GM19397 (cell line): Measurements from ENCODE around the gene HEY2.
"Not testable (repeated sequence)": the region's sequence is repeated elsewhere in the genome, so short reads cannot be mapped to it uniquely, and the experiment has no call there.

Experiments
- ATAC-seq: cut with Tn5 transposase; IDR thresholded peaks from one replicate; pipeline ENCODE4 v1.9.1; 2021; ENCODE audit warnings: mild to moderate bottlenecking, moderate library complexity; ENCODE audit not compliant: unreplicated experiment

HEY2 gene

DNA sequence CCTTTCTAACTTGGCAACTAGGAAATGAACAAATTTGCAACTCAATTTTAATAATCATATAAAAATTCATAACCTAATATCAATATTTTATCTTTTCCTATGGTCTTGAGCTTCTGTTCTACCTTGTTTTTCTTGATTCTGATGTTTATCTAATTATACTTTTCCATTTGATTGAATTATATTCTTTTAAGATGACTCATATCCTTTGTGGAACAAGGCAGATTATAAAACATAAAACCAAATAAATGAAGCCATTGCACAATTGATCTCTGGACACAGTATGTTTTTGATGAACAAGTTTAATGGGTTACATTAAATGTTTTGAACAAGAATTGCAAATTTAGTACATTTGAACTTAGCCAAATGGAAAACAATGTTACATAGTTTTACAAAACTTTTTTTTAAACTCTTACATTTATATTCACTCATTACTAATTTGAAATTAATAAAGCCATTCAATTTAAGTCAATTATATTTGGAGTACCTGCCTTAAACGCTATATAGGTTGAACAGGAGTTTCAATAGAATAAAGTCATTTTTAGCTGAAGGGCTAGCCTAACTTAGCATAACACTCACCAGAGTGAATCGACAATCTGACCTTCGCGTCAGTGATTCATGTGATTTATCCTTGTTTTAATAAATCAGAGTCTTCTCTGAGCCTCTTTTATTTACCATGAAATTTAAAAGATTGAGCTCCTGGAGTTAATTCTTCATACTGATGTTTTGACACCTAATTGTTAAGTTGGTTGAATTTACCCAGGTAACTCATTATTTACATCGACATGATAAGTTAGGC is 45.1 kb downstream of the HEY2 start:
- ATAC-seq, result no peak

DNA sequence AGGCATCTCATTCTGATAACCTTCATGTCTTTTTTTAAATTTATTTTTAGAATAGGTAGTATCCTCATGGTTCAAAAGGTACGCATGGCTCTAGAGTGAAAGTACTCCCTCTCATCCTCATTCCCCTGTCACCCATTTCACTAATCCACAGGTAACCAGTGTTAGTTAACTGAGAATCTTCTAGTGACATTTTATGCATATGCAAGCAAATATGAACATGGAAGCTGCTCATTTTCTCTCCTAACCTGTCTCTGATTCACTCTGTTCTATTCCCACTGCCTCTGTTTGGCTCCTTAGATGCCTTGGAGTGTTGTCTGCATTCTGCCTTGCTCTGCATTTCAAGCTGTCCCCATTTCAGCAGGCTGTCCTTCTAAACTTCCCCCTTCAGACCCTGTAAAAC is 45.9 kb downstream of the HEY2 start:
- no peak for ATAC-seq

DNA sequence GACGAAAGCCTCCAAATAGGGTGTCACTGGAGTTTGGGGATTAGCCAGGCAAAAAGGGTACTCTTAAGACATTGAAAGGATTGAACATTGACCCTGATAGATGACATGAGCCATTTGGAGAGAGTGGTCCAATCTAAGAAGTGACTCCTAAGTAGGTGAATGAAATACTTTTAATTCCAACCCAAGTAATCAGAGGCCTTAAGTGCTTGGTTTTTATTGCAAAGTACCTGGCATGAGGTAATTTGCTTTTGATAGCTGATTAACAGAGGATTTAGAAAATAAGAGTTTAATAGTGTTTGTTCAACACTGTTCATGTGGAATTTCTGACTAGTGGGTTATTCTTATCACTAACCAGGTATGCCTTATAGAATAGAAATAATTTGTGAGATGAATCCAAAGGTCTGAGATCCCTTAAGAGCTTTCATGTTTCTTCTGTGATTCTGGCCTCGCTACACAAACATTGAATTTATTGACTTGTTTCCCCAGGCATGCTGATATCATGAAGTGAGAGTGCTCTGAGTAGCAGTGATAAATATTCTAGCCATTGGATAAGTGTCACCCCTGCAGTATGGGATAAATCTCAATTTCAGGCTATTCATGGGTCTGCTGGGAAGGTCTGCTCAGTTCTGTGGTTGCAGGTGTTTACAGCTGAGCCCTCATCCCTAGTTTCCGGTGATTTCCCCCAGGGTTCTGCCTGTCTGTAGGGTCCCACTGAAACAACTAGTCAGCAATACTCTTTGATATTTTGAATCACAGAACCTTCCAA is 47.9 kb downstream of the HEY2 start:
- no peak for ATAC-seq

- no peak for ATAC-seq
Observed at GRCh38 chr6:125797886-125798444, 48.5 kb downstream of the HEY2 start.

DNA sequence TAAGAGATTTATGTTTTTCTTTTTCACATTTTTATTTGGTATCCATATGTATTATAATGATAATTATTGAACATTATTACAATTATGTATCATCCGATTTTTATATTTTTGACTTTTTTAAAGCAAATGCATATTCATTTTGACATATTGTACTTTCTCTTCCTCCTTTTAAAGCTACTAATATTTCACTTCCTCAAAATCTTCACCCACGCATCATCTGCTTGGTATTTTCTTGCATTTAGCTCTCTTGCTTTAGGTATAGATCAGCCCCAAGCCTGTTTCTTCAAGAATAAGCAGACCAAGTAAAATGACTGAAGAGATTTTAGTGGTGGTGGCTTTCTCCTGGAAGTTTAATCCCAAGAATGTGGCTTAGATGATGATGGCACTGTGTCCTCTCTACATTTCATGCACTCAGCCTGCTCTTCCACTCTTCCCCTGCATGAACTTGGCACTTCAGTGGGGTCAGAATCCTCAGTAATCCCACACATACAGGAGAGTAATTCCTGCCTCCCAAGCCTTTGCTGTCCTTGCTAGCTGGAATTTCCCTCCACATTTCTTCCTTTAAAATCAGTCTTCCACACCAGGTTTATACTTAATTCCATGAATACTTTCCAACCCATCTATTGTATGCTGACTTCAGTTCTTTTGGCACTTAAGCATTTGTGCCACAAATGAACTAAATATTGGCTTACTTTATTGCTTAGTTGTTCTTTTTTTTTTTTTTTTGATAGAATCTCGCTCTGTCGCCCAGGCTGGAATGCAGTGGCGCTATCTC is 49.5 kb downstream of the HEY2 start:
- ATAC-seq, result peak; percentile 72

DNA sequence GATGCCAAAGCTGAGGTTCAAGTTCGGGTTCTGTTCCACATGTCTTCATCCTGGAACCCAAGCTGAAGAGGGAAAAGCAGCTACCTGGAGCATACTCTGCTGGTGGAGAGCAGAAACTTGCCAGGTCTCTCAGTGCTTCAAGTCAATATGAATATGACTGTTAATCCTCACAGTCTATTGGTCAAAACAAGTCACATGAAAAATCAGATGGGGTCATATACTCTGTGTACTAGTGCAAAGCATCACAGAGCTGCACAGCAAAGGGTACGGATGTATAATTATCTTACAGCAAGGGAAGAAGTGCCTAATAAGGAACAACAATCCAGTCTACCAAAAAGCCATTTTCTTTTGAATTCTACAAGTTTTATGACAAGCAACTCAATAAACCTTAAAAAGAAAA is 53.0 kb downstream of the HEY2 start:
- no peak for ATAC-seq

DNA sequence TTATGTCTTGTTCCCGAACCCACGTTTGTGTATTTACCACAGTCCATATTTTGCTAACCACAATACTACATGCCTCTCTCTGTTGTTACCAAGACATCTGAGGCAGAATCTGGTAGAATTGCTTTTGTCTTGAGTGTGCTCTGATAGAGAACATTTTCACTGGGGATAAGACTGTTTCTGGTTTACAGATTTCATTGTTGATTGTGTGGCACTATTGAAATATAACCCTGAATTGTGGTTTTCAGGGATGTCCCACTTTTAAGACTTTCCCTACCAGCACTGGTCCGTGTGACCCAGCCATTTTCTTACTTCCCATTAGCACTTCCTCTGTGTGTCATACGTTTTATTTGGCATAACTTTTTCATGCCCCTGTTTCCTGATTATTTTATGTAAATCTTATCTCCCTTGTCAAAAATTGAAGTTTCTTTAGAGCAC is 53.5 kb downstream of the HEY2 start:
- ATAC-seq, result no peak

GRCh38 chr6:125804264-125804663 is 54.8 kb downstream of the HEY2 start:
- peak; percentile 34 for ATAC-seq

- ATAC-seq, result not testable (repeated sequence)
Observed at GRCh38 chr6:125804866-125805425, 55.5 kb downstream of the HEY2 start.

- no peak for ATAC-seq
Observed at GRCh38 chr6:125806813-125807212, 57.4 kb downstream of the HEY2 start.

DNA sequence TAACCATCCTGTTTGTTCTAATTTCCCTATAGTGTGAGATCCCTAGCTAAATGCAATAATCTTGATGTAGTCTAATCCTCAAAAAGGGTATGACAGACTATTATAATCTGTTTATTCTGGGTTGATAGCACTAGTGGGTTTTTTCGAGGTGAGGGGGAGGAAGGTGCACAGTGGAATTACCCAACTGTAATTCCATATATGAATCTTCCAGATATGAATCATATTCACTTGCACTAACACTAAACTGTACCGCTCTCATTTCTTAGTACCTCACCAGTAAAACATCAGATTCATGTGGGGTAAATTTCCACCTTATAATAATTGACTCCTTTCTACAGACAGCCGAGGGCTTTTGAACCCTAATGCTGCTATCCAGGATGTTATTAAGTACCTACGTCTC is 57.9 kb downstream of the HEY2 start:
- peak; percentile 29 for ATAC-seq

DNA sequence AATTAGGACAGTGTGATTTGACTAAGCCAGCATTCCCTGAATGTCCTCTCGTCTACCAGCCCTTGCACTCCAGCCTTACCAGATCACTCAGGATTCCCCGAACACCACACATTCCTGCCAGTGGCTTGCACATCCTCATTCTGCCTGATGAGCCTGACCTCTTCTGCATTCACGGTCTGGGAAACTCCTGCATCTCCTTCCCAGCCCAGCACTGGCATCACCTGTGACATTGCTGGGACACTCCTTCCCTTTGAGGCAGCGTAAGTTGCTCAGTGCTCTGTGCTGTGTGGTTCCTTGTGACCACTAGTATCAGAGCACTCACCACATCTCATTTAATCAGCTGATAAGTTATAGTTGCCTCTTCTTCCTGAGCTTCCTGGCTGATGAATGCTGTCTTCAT is 58.6 kb downstream of the HEY2 start:
- ATAC-seq, result no peak

- no peak for ATAC-seq
Observed at GRCh38 chr6:125808591-125808990, 59.2 kb downstream of the HEY2 start.

- ATAC-seq, result no peak
Observed at GRCh38 chr6:125809570-125810170, 60.2 kb downstream of the HEY2 start.

GRCh38 chr6:125810445-125810844 is 61.0 kb downstream of the HEY2 start:
- no peak for ATAC-seq
